NCI-H2081 treated with DMSO at 0.1 percent for 48 hours (cell line): Measurements from ENCODE around the gene CMTM3.
"Not testable (repeated sequence)": the region's sequence is repeated elsewhere in the genome, so short reads cannot be mapped to it uniquely, and the experiment has no call there.

Experiments
- DNase-seq: peaks from one replicate; lab custom pipeline; 2025; lab: John Stamatoyannopoulos, UW

Gene CMTM3

DNA sequence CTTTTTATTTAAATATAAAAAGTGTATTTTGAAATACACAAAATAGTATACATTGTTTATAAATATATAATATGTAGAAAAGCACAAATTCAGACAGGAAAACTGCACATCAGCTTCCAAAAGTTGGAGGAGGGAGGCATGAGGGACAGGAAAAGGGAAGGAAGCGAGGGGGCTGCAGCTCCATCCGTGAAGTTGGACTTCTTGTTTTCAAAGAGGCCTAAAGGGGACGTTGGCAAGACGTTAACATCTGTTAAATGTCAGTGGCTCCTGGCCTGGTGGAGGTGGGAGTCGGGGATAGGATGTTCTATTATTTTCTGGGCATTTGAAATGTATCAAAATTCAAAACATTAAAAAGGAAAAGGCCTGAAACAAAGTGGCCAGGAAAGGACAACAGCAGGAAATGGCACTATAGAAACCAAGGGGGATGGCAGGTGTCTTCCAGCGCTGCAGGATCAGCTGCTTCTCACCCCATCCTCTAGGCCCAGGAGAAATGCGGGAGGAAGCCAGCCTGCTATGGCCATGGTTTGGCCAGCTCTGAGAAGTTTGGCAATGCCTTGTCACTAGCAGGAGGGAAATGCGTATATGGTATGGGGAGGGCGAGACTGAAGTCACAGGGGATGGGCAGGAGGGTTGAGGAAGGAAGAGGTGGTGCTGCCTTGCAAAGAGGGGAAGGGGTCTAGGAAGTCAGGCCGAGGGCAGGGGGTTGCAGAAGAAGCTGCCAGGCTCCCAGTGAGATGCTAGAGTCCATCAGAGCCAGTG is 18.8 kb upstream of the CMTM3 start:
- no peak for DNase-seq

DNA sequence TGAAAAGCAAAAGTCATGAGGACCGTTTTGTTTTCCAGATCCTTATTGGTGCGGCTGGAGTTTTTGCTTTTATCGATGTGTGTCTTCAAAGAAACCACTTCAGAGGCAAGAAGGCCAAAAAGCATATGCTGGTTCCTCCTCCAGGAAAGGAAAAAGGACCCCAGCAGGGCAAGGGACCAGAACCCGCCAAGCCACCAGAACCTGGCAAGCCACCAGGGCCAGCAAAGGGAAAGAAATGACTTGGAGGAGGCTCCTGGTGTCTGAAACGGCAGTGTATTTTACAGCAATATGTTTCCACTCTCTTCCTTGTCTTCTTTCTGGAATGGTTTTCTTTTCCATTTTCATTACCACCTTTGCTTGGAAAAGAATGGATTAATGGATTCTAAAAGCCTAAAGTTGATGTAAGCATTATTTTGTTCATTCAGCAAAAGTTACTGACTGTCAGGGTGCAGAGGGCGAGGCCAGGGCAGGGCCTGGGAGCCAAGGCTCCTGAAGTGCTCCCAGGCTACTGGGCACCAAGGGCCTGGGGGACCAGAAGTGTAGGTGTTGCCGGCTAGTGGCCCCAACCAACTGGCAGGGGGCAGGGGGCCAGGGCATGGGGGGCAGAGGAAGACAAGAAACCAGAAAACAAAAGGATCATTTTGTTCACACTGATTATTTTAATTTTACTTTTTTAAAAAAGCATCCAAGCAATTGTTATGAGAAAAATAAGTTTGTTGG is 16.5 kb upstream of the CMTM3 start:
- DNase-seq, result no peak

DNA sequence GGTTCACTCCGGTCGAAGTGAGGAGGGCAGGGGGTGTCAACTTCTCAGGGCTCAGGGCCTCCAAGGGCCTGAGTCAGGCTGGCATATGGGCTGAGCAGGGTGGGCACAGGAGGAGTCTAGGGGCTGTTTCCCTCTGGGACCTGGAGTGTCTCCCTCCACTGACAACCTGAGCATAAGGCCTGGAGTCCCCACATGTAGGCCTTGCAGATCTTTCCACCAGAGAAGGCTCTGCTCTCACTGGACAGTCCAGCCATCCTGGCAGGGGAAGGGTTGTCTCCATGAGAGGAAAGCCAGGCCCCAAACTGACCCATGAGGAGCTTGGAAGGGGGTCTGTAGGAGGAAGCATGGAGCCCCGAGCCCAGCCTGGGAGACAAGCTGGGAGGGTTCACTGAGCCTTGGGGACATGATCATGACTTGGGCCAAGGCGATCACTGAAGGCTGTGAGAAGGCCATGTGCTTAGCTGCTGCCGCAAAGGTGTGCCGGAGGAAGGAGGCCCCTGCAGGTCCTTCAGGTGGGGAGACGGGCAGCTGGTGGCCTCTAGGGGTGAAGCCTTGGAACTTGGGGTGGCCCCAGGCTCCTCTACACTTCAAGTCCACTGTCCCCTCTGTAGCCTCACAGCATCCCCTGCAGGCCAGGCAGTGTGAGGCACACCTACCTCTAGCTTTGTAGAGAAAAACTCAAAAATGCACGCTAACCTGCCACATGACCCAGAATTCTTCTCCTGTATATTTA is 15.4 kb upstream of the CMTM3 start:
- no peak for DNase-seq

DNA sequence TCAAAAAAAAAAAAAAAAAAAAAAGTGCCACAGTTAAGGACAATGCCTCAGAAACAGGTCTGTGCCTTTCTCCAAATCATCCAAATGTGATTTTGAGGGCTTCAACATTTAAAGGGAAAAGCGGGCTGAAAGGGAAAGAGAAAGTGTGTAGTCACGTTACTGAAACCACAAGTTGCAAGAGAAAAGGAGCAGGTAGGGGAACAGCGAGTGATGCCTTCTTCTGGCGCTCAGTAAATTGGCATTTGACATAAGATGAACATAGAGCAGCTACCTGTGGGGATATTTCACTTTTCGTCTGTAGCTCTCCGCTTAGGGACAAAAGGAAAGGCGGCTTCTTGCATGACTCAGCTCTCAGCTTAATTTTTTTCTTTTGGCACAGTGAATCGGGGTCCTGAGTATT is 14.2 kb upstream of the CMTM3 start:
- DNase-seq, result no peak

DNA sequence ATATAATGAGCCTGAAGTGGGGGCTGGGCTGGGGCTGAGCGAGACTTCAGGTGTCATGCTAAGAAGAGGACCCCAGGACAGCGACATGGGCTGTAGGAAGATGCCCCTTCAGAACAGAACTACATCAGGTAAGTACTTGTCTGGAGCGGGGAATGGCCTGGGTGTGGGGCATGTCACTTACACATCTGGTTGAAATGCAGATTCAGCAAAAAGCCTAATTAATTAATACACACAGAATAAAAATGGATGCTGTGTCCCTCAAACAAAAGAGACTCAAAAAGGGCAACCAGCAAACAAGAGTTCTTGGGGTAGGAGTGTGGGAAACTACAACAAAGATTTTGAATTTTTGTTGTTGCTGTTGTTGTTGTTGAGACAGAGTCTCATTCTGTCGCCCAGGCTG is 13.5 kb upstream of the CMTM3 start:
- no peak for DNase-seq

DNA sequence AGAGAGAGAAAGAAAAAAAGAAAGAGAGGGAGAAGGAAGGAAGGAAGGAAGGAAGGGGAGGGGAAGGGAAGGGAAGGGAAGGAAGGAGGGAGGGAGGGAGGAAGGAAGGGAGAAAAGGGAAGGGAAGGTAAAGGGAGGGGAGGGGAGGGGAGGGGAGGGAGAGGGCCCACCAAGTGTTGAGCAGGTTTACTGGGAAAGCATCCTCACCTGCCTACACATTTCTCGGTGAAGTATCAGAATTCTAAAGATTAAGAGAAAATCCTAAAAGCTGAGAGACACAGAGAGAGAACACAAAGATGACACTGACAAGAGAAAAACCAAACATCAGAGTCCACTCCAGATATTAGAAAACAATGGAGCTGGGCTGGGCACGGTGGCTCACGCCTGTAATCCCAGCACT is 12.3 kb upstream of the CMTM3 start:
- no peak for DNase-seq

DNA sequence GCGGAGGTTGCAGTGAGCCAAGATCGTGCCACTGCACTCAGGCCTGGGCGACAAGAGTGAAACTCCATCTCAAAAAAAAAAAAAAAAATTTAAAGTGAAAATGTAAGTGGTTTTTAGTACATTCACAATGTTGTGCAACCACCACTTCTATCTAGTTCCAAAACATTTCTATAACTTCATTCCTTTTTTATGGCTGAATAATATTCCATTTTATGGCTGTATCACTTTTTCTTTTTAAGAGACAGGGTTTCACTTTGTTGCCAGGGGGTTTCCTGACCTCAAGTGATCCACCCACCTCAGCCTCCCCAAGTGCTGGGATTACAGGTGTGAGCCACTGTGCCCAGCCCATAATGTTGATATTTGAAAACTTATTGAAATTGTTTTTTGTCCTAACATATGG is 11.7 kb upstream of the CMTM3 start:
- no peak for DNase-seq

DNA sequence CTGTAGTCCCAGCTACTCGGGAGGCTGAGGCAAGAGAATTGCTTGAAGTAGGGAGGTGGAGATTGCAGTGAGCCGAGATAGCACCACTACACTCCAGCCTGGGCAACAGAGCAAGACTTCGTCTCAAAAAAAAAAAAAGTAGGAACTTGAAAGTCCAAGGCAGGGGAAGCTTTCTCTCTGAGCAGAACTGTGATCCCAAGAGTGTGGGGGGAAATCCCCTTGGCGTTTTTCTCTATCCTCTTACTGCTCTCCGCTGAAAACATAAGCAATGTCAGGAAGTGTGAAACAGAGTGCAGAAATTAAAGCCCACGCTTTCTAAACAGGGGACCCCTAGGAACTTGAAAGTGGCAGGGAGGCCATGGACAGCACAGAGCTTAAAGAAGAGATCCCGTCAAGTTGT is 9.8 kb upstream of the CMTM3 start:
- no peak for DNase-seq

DNA sequence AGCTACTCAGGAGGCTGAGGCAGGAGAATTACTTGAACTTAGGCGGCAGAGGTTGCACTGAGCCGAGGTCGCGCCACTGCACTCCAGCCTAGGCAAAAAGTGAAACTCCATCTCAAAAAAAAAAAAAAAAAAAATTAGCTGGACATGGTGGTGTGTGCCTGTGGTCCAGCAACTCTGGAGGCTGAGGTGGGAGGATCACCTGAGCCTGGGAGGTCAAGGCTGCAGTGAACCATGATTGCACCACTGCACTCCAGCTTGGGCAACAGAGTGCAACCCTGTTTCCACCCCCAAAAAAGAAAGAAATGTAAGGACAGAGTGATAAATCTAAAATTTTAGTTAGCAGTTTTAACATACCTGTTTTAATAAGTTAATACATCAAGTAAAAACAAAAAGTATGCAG is 7.9 kb upstream of the CMTM3 start:
- not testable (repeated sequence) for DNase-seq

DNA sequence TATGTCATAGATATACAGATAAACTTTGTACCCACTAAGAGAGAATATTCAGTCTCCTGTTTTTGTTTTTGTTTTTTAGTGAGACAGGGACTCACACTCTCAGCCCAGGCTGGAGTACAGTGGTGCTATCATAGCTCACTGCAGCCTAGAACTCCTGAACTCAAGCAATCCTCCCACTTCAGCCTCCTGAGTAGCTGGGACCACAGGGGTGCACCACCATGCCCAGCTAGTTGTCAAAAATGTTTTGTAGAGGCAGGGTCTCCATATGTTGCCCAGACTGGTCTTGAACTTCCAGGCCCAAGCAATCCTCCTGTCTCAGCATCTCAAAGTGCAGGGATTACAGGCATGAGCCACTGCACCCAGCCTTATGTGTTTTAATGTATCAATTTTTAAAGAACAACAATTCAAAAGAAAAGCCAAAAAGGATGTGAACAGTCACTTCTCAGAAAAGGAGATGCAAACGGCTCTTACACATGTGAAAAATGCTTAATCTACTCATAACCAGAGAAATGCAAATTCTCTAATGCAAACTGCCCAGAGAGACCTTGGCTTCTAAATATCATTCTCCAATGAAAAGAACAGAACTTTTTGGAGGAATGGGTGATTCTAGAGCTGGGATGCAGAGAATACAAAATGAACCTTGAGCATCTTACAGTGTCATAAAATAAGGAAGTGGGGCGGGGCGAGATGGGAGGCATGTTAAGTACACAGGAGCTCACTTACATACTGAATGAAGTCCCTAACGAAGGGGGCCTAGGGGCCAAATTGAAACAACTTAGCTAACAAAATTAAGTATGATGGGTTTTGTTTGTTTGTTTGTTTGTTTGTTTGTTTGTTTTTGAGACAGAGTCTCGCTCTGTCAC is 7.3 kb upstream of the CMTM3 start:
- no peak for DNase-seq

DNA sequence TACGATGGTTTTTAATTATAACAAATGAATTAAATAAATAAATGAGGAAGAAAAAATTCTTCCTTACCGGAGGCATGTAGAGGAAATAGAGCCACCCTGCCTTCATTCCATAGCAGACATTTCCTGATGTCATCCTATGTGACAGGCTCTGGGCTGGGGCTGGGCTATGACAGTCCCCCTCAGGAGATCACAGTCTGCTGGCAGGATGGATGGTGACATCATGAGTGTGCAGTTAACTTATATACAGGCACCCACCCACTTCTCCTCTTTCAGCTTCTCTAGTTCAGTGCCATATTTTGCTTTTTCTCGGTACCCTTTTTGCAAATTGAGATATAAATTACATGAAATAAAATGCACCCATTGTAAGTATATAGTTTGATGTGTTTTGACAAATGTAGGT is 6.4 kb upstream of the CMTM3 start:
- no peak for DNase-seq

DNA sequence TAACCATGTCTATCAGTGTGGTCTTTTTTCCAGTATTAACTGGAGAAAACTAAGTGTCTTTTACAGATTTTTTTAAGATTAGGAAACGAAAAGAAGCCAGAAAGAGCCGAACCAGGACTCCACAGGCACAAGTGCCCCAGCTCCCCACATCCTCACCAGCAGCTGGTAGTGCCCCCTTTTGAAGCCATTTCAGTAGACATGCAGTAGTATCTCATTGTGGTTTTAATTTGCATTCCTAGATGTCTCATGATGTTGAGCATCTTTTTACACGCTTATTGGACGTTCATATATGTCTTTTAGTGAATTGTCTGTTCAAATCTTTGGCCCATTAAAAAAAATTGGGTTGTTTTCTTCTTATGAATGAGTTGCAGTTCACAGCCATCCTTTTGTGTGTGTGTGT is 4.8 kb upstream of the CMTM3 start:
- DNase-seq, result no peak

DNA sequence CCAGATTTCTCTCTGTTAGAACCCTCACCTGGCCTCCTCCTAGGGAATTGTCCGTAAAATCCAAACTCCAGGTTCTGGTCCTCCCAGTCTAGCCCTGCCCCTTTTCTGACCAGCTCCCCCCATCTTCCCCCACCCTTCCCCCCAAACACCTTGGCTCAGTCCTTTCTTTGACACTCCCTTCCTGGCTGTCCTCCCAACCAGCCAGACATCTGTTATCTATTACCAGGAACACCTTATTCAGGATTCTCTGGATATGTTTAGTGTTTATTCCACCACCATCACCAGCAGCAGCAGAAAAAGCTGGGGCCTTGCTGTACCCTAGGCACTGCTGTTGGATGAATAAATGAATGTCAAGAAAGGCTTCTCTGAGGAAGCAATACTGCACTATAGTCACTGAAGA is 4.0 kb upstream of the CMTM3 start:
- no peak for DNase-seq

DNA sequence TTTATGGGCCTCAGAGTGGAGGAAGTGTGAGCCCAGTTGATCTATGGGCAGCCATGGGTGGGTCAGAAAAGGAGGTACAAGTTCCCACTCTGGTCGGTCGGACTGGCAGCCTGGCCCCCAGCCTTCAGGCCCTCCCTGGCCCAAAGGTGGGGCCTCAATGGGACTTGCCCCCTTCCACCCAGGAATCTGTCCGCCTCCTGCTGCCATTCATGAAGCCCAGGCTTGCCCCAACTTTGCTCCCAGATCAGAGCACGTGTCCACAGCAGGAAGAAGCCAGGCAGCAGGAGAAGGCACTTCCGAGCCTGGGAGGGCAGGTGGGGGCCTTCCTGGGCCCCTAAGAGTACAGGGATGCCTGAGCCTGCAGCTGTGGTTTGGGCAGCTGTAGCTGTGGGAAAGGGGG is 3.0 kb upstream of the CMTM3 start:
- DNase-seq, result no peak

DNA sequence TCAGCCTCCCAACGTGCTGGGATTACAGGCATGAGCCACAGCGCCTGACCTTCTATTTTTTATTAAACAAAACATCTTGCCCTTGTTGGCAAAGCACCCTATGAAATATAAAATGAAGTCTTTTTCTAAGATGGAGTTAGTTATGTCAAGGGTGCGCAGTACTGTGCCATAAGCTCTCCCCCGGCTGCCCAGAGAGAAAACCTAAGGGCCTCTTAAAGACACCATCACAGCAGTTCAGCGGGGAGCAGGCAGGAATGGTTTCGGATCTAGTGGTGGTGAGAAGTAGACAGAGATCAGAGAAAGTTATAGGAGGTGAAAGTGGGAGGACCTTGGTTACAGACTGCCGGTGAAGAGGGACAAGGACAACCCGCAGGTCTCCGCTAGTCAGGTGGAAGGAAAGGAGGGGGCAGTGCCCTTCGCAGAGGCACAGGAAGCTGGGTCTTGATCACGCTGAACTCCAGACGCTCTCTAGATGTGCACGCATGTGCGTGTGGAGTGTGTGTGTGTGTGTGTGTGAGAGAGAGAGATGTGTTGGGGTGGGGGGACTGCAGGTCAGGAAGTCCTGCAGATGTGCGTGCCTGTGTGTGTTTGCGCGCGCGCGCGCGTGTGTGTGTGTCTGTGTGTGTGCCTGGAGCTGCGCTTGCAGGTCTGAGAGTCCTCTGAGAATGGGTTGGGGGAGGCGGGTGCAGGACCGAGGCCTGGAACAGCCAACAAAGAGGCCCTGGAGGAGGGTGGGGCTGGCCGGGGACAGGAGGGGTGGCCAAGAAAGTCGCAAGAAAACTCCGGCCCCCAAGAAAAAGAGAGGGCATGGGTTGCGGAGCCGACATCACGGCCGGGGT is 748 bp upstream of the CMTM3 start:
- no peak for DNase-seq

DNA sequence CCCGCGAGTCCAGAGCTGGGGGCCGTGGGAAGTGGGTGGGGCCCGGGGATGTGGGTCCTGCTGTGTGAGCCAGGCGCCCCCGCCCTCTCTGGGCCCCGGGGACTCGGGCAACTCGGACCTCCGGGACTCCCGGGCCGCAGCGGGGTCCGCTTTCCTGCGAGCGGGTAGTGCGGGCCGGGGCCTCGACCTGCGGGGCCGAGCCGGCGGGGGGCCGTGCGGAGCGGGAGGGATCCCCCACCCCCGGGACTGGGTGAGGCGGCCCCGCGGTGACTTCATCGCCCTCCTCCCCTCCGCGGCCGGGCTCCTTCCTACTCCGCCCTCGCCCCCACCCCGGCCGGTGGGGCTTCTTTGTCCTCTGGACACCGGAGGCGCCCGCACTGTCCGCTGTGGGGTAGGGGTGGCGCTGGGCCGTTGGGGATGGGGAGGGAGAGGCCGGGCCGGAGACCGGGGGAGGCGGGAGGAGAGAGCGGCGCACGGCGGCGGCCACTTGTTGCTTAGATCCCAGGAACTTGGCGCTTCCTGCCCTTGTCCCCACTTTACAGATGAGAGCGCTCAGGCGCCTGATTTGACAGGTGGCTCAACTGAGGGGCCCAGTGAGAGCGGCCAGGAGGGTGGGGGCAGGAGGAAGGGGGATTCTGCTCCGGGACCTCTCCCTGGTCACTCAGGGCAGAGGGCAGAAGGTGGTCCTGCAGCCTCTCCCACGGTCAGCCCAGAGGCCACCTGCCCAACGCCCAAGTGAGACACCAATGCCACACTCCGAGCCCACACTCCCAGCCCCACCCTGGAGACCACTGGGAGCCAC is 874 bp downstream of the CMTM3 start:
- no peak for DNase-seq

DNA sequence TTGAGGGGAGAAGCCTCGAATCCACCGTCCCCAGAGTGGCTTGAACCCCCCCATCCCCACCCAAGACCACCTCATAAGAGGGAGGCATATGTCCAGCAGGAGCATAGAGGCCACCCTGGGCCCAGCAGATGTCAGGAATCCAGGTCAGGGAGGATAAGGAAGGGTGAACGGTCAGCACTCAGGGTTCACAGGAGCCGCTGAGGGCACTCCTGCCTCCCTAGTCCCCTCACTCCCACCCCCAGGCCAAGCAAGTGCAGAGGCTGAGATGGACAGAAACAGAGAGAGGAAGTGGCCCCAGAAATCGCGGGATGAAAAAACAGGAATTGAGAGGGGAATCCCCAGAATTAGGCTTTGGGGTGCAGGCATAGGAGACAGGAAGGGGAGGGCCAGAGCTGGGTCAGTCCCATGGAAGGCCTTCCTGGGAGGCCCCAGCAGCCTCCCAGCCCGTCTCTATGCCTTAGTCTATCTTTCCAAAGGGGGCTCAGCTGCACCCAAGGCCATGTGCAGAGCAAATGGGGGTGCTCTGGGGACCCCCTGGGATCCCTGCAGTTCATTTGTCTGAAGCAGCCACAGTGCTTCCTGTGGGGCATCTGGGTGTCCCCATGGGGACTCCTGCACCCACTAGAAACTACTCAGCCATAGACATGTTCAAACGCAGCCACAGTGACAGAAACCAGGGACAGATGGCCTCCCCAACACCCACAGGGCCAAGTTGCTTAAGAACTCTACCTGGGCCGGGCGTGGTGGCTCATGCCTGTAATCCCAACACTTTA is 1.7 kb downstream of the CMTM3 start:
- no peak for DNase-seq

DNA sequence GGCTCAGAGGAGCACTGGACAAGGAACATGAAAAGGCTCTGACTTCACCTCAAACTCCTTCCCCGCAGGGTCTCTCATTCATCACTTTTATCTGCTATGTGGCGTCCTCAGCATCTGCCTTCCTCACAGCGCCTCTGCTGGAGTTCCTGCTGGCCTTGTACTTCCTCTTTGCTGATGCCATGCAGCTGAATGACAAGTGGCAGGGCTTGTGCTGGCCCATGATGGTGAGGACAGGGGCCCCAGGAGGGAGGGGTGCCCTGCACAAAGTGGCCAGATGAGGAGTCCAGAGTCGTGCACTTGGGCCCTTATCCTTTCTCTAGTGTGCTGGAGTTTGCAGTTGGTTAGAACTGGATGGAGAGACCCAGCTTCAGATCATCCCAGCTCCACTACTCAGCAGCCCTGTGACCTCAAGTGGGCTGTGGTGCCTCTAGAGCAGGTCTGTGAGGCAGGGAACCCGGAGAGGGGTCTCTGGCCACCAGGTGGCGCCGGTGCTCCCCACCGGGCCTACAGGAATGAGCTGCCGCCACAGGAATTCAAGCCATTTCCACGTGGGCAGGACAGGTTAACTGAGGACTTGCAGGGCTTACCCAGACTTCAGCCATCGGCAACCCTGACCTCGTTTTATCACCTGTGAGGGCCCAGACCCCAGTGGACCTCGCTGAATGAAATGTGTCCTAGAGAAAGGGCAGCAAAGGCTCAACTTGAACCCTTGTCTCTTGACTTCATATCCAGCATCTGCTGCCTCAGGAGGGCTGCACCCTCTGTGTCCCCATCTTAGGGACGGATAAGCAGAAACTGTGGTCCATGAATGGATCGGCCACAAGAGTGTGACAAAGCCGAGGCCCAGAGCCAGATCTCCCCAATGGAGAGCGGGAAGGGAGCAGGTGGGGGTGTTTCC is 4.0 kb downstream of the CMTM3 start:
- no peak for DNase-seq

DNA sequence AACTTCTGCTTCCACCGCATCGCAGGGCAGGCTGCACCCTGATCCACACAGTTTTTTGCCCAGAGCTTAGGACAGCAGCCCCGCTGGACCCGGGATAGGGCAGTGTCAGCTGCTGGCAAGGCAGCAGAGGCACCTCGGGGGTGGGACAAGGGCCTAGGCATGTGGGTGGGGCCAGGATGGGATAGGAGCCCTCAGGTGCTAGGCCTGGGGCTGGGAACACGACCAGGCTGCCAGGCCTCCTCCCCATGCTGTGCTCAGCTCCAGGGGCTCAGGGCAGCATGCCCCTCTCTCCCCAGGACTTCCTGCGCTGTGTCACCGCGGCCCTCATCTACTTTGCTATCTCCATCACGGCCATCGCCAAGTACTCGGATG is 4.6 kb downstream of the CMTM3 start:
- DNase-seq, result no peak
